ENCODE results near the gene FXR2.

Gene FXR2

GRCh38 chr17:7569571-7569970 is 45.1 kb downstream of the FXR2 start:
- DNase-seq, result no peak

DNA sequence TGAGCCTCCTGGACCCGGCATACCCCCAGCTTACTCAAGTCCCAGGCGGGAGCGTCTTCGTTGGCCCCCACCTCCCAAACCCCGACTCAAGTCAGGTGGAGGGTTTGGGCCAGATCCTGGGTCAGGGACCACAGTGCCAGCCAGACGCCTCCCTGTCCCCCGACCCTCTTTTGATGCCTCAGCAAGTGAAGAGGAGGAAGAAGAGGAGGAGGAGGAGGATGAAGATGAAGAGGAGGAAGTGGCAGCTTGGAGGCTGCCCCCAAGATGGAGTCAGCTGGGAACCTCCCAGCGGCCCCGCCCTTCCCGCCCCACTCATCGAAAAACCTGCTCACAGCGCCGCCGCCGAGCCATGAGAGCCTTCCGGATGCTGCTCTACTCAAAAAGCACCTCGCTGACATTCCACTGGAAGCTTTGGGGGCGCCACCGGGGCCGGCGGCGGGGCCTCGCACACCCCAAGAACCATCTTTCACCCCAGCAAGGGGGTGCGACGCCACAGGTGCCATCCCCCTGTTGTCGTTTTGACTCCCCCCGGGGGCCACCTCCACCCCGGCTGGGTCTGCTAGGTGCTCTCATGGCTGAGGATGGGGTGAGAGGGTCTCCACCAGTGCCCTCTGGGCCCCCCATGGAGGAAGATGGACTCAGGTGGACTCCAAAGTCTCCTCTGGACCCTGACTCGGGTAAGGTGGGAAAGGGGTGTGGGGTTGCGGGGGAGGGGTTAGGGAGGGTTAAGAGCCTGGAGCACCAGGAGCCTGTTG is 51.4 kb downstream of the FXR2 start:
- no peak for DNase-seq

GRCh38 chr17:7562208-7562605 is 52.5 kb downstream of the FXR2 start:
- DNase-seq, result peak; percentile 45

GRCh38 chr17:7561589-7562207 is 53.0 kb downstream of the FXR2 start, which contains the start of gene SENP3:
Gene SENP3, plus strand, starts transcription at chr17:7561919. Its CDS starts 1,158 bp downstream, at chr17:7563077.
- DNase-seq, result peak; percentile 87

DNA sequence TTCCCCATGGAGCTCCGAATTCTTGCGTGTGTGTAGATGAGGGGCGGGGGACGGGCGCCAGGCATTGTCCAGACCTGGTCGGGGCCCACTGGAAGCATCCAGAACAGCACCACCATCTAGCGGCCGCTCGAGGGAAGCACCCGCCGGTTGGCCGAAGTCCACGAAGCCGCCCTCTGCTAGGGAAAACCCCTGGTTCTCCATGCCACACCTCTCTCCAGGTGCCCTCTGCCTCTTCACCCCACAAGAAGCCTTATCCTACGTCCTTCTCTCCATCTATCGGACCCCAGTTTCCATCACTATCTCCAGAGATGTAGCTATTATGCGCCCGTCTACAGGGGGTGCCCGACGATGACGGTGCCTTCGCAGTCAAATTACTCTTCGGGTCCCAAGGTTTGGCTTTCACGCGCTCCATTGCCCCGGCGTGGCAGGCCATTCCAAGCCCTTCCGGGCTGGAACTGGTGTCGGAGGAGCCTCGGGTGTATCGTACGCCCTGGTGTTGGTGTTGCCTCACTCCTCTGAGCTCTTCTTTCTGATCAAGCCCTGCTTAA is 53.6 kb downstream of the FXR2 start:
- peak; percentile 88 for DNase-seq

DNA sequence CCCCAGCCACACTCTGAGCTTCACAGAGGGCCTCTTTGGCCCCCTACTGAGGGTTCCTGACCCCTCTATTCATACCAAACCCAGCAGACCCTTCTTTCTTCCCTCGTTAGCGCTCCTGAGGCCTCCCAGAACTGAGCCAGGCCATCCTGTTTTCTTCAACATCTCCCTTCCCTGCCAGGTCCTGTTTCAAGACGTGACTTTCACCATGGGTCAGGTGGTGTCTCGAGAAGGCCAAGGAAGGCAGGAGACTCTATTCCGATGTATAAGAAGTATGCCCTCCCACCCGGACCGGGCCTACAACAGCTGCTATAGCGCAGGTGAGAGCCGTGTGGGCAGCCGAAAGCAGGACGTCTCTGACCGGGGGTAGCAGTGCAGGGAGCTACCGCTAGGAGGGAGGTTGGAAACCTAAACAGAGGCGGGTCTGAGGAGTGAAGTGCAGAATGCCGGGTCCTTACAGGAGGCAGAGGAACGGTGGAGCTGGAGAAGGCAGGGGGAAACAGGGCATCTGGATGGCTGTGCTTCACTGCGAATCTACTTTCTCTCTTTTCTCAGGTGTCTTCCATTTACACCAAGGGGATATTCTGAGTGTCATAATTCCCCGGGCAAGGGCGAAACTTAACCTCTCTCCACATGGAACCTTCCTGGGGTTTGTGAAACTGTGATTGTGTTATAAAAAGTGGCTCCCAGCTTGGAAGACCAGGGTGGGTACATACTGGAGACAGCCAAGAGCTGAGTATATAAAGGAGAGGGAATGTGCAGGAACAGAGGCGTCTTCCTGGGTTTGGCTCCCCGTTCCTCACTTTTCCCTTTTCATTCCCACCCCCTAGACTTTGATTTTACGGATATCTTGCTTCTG is 54.3 kb downstream of the FXR2 start:
- DNase-seq, result peak; percentile 51

DNA sequence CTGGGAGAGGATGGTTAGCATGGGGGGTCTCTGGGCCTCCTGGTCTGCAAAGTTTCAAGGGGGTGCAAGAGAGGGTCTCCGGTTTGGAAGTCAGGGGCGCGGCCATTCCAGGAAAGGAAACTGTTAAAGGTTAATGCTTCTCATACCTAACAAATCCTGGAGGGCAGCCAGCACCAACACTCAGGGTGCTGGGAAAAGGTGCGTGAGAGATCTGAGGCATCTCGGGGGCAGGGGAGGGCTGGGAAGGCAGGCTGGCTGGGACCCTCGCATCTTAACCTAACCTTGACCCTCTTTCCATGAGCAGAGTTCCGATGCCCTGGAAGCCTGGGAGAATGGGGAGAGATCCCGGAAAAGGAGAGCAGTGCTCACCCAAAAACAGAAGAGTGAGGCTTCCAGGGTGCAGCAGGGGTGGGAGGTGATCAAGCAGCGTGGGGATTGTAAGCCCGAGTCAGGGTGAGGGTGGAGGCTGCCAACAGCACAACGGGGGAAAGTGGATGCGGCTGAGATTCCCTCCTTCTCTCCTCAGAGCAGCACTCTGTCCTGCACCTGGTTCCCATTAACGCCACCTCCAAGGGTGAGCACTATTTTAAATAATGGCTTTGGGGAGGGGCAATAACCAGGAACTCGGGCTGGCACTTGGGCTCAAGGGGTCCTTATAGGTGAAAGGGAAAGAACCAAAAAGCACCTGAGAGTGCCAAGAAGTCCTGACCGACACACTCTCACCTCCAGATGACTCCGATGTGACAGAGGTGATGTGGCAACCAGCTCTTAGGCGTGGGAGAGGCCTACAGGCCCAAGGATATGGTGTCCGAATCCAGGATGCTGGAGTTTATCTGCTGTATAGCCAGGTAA is 55.2 kb downstream of the FXR2 start:
- DNase-seq, result peak; percentile 18

DNA sequence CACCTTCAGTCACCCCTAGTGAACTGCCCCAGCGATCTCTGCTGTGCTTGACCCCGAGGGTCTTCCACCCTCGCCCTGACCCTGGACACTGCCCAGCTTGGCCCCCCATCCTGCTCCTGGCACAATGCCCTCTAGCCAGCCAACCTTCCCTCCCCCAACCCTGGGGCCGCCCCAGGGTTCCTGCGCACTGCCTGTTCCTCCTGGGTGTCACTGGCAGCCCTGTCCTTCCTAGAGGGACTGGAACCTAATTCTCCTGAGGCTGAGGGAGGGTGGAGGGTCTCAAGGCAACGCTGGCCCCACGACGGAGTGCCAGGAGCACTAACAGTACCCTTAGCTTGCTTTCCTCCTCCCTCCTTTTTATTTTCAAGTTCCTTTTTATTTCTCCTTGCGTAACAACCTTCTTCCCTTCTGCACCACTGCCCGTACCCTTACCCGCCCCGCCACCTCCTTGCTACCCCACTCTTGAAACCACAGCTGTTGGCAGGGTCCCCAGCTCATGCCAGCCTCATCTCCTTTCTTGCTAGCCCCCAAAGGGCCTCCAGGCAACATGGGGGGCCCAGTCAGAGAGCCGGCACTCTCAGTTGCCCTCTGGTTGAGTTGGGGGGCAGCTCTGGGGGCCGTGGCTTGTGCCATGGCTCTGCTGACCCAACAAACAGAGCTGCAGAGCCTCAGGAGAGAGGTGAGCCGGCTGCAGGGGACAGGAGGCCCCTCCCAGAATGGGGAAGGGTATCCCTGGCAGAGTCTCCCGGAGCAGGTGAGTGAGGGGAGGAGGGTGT is 56.0 kb downstream of the FXR2 start, which contains the start of gene TNFSF13:
TSS of gene TNFSF13 (plus strand) at position 207 of the 776 bp plus-strand sequence. CDS start at position 497, 290 bp downstream.
- DNase-seq, result no peak

DNA sequence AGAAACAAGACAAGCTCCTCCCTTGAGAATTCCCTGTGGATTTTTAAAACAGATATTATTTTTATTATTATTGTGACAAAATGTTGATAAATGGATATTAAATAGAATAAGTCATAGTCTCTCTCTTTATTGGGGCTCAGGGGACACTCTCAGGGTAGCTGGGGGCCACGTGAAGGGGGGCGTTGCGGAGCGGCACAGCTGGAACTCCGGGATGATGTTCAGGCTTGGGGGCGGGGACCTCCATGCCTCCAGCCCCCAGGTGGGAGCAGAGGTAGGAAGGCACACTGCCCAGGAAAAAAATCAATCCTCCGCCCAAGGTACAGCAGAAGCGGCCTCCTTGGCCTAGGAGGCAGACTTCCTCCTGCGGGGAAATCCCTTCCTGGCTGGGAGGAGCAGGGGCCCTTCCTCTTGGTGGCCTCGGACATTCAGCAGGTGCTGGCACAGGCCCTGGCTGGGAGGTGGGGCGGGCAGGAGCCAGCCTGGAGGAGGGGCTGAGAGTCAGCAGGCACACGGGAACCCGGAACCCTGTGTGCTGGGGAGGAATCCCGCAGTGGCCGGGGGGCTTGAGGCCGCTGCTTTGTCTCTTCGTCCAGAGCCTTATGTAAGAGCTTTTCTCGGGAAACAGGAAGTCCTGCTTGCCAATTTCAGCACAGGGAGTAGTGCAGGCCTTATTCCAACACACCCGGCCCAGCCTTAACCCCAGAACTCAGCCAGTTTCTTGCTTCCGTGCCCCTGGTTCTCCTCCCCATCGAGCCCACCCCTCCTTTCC is 56.7 kb downstream of the FXR2 start:
- peak; percentile 73 for DNase-seq

DNA sequence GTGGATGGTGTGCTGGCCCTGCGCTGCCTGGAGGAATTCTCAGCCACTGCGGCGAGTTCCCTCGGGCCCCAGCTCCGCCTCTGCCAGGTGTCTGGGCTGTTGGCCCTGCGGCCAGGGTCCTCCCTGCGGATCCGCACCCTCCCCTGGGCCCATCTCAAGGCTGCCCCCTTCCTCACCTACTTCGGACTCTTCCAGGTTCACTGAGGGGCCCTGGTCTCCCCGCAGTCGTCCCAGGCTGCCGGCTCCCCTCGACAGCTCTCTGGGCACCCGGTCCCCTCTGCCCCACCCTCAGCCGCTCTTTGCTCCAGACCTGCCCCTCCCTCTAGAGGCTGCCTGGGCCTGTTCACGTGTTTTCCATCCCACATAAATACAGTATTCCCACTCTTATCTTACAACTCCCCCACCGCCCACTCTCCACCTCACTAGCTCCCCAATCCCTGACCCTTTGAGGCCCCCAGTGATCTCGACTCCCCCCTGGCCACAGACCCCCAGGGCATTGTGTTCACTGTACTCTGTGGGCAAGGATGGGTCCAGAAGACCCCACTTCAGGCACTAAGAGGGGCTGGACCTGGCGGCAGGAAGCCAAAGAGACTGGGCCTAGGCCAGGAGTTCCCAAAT is 57.4 kb downstream of the FXR2 start:
- no peak for DNase-seq

DNA sequence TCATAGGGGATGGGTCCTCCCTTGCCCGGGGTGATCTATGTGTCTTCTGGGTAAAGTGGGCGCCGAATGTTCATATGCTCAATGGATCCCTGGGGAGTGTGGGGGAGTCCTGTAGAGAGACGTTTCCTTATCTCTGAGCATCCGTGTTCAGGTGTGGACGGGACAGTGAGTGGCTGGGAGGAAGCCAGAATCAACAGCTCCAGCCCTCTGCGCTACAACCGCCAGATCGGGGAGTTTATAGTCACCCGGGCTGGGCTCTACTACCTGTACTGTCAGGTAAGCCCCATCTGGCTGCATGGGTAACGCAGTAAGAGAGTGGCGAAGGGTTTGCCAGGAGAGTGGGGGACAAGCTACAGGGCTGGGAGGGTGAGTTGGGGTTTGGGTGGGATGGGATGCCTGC is 58.1 kb downstream of the FXR2 start:
- no peak for DNase-seq

GRCh38 chr17:7555320-7555948 is 59.3 kb downstream of the FXR2 start:
- no peak for DNase-seq

- DNase-seq, result no peak
These were observed 61.3 kb downstream of the FXR2 start for GRCh38 chr17:7553356-7553755.

DNA sequence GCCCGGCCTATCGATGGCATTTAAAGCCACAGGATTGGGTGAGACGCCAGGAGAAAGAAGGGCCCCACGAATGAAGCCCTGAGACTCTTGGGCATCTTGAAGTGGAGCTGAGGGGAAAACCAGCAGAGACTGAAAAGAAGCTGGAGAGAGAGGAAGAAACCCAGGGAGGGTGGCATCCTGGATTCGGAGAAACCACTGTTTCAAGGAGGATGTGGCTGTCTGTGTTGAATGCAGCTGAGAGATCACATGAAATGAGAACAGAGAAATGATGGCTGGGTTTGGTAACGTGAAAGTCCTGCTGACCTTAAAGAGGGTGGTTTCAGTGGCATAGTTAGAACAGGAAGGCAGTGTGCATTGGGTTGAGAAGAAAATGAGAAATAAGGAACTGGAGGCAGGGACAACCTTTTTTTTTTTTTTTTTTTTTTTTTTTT is 62.1 kb downstream of the FXR2 start:
- DNase-seq, result no peak

- no peak for DNase-seq
These were observed 63.3 kb downstream of the FXR2 start for GRCh38 chr17:7551396-7551795.

DNA sequence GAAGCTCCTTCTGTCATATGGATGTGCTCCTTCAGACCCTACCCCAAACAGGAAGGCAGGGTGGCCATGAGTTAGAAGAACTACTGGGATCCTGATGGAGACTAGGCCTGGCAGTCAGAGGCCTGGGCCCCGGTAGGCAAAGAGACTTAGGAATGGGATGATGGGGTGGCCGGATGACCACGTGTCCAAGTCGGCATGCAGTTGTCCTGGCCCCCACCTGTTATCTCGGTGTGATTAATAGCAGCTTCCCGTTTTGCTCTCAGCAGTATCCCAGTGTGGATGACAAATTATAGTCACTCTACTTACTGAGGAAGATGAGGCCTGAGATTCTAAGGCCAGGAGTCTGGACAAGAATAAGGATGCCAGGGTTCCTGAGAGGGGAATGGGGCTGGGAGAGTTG is 64.4 kb downstream of the FXR2 start:
- no peak for DNase-seq

DNA sequence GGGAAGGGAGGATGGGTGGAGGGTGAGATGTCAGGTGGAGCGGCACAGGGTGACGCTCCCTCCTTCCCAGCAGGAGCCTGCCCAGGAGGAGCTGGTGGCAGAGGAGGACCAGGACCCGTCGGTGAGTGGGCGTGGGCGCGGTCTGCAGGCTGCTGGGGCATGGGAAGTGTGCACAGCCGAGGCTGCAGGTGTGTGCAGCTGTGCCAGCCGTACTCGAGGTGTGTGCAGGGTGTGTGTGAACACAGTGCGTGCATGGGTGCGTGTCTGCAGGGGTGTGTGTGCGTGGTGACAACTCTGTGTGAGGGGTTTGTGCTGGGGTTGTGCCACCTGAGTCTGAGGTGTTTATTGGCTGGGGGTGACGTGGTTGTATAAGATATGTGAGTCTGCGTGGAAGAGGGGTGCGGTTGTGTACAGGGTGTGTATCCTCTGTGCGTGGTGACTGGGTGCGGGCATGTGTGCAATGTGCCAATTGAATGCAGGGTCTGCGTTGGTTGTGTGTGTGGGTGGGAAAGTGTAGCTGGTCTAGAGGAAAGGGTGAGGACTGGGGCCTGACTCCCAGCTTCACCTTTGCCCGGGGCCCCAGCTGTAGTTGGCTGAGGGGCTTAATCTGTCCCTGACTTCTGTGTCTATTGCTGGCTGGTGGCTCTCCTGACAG is 65.2 kb downstream of the FXR2 start:
- DNase-seq, result no peak

DNA sequence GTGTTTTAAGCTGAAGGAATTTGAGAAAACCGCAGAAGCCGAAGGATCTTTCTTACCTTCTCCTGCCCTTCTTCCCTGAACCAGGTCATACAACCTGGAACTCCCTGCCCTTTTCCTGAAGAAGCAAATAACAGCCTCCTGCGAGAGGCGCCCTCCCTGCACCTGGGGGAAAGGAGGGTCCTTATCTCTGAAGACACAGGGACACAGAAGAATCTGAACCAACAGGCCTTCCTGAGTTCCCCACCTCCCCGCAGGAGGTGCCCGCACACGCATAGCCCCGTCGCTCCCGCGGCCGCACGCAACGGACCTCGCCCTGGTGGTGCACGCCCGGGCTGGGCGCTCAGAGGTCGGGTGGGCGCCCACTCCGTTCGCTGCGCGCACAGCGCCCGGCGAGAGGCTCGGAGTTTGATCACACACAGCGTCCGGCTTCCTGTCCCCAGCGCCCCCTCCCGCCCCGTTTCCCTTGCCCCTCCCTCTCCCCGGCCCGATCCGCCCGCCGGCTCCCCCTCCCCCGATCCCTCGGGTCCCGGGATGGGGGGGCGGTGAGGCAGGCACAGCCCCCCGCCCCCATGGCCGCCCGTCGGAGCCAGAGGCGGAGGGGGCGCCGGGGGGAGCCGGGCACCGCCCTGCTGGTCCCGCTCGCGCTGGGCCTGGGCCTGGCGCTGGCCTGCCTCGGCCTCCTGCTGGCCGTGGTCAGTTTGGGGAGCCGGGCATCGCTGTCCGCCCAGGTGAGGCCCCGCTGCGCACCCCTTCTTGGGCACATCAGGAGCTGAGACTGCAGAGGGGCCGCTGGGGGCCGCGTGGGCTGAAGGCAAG is 65.9 kb downstream of the FXR2 start, which contains the start of gene TNFSF12:
TSS of gene TNFSF12 (plus strand) at position 474 of the 816 bp plus-strand sequence. CDS start at position 570, 96 bp downstream.
- DNase-seq, result peak; percentile 40

Data from NCI-H146 (cell line).